NCI-H1105 (cell line): ENCODE data around the gene RNF4.

Experiments used
- DNase-seq: peaks from one replicate; lab custom pipeline; 2025; lab: John Stamatoyannopoulos, UW

The RNF4 gene

DNA sequence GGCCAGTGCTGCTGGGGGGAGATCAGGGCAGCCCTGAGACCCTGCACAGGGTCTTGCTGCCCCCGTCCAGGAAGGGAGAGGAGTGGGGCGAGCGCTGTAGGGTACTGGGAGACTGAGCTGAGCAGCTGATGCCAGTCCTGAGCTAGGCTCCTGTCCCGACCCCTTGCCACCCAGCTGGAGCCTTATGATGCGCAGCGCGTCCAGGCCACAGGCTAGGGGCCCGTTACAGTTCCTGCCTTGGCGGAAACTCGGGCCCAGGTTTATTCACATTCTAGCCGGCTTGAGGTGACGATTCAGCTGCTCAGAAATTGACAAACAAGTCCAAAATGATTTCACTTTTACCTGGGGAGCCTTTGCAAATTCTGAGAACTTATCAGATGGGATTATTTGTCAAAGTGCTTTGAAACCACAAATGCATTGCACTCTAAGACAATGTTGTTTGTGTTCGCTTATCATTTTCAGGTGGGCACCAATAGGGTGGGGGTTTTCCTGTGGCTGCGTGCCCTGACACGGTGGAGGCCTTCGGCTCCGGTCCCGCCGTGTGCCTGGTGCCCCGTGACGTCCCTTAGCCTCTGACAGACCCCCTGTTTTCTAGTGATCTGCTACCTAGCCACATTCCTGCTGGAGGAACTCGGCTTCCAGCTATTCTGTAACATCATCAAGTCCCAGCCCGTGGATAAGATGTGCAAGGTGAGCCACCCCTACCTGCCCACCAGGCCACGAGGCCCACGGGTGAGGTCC is 31.3 kb upstream of the RNF4 start:
- no peak for DNase-seq

DNA sequence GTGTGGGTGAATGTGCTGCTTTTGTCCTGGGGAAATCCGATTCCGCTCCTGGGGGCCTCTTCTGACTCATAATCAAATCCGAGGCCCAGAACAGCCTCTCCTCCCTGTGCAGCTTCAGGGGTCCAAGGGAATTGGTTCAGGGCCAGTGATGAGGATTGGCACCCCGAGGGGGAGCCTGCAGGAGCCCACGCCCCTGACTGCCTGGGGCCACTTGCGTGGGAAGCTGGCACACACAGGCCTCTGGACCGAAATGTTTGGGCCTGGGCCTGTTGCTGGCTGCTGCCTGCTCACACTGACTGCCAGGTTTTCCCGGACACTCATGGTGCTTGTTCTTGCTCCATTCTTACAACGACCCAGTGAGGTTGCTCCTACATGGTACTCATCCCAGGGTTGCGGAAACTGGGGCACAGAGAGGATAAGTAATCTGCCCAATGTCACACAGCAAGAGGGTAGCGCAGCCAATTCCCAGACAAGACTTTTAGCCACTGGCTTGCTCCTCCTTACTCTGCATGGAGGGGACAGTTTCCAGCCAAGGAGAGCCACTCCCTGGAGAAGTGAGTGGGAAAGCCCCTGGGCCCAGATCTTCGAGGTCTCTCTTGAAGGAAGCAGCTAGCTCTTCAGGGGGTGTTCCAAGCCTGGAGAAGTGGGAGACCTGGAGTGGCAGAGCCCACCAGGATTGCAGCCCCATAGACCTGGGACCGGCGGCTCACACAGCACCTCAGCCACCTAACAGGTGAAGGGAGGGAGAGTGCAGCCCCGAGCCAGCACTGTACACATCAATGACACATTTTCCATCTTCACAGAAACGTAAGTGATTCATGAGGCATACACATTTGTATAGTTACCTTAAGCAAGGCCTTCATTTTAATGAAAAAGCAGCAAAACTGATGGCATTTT is 29.8 kb upstream of the RNF4 start:
- no peak for DNase-seq

DNA sequence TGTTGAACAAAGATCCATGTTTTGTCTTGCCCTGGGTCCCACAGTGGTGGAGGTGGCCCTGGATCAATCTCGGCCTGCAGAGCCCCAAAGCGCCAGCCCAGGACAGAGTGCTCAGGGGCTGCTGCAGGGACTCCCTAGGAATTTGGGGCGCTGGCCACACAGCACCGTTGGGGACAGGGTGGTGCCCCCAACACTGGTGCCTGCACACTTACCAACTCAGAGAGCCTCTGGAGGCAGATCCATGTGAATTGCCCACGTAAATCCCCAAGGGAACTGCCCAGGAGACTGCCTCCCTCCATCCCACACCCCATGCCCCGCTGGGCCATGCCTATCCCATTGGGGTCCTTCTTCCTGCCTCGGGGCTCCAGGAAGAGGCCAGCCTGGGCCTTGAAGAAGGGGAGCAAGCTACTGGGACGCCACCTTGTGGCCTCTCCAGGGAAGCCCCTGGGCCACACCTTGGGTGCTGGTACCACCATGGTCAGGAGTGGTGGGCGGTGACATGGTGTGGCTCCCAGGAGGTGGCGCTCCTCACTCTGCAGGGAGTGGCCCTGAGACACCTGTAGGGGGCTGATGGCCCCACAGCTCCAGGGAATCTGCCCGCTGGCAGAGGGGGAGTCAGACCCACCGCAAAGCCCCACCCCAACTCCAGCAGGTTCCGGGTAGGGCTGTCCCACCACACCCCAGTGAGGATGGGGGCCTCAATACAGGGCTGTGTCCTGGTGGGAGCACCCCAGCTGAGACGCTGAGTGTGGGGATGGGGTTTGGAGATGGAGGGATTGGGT is 27.3 kb upstream of the RNF4 start:
- peak; percentile 48 for DNase-seq

DNA sequence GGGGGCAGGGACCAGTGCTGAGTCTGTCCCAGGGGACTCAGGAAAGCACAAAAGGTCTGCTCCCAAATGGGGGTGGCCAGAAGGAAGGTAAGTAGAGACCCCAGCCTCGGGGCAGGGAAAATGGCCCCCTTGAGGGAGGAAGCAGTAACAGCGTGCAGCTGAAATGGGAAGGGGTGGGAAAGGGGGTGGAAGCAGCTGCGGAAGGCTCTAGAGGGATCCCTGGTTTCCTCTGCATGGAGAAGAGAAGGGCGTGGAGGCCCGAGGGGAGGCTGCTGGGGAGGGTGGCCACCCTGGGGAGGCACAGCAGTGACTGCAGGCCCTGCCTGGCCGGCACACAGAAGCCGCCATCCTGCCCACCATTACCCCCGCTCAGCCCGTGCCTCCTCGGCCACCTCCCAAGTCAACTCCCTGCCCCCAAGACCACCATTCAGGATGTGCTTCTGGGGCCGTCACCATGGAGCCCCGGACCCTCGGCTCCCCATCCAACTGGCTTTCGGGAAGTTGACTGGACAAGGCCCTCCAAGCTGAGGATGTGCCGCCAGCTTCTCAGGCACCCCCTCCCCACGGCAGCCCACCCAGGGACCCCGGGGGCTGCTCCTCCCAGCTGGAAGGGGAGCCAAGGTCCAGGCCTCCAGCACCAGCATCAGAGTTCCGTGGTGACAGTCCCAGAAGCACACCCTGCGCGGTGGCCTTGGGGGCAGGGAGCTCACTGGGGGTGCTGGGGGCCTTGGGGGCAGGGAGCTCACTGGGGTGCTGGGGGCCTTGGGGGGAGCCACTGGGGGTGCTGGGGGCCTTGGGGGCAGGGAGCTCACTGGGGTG is 26.5 kb upstream of the RNF4 start:
- no peak for DNase-seq

GRCh38 chr4:2443061-2443730 is 25.7 kb upstream of the RNF4 start:
- no peak for DNase-seq

GRCh38 chr4:2443956-2444740 is 24.8 kb upstream of the RNF4 start:
- no peak for DNase-seq

- DNase-seq = no peak
Measured at GRCh38 chr4:2445130-2445529, 23.8 kb upstream of the RNF4 start.

- no peak for DNase-seq
Measured at GRCh38 chr4:2445571-2445970, 23.3 kb upstream of the RNF4 start.

DNA sequence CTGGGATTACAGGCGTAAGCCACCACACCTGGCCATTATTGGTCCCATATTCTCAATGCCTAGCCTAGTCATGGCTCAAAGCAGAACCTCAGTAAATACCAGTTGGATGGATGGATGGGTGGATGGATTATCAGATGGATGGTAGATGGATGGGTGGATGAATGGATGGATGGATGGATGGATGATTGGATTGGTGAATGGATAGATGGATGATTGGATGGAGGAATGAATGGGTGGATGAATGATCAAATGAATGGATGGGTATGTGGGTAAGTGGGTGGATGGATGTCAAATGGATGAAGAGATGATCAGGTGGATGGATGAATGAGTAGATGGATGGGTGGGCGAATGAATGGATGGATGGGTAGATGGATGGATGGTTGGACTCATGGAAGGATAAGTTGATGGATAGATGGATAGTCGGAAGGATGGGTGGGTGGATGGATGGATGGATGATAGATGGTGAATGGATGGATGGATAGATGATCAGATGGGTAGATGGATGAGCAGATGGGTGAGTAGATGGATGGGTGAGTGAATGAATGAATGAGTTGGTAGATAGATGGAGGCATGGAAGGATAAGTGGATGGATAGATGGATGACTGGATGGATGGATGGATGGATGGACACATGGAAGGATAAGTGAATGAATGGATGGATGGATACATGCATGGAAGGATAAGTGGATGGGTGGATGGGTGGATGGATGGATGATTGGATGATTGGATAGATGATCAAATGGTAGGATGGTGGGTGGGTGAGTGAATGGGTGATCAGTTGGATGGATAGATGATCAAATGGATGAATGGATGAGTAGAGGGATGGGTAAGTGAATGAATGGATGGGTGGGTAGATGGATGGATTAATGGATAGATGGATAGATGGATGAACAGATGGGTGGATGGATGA is 22.0 kb upstream of the RNF4 start:
- no peak for DNase-seq

GRCh38 chr4:2448589-2448988 is 20.3 kb upstream of the RNF4 start:
- no peak for DNase-seq

DNA sequence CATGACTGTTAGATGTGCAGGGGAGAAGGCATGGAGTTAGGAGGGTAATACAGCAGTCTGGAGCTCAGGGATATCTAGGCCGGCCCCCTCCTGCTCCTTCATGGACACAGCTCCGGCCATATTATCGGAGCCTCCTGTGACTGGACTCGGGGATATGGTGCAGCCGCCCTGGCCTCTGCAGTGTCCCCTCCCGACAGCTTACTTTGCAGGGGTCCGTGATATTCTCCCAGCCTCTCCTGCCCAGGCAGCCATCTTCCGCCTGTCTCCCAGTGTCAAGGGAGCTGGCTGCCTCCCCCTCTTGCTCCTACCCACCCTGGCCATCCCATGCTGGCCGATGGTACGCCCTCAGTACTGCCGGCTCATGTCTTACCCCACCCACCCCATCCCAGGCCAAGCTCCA is 19.9 kb upstream of the RNF4 start:
- DNase-seq = no peak

DNA sequence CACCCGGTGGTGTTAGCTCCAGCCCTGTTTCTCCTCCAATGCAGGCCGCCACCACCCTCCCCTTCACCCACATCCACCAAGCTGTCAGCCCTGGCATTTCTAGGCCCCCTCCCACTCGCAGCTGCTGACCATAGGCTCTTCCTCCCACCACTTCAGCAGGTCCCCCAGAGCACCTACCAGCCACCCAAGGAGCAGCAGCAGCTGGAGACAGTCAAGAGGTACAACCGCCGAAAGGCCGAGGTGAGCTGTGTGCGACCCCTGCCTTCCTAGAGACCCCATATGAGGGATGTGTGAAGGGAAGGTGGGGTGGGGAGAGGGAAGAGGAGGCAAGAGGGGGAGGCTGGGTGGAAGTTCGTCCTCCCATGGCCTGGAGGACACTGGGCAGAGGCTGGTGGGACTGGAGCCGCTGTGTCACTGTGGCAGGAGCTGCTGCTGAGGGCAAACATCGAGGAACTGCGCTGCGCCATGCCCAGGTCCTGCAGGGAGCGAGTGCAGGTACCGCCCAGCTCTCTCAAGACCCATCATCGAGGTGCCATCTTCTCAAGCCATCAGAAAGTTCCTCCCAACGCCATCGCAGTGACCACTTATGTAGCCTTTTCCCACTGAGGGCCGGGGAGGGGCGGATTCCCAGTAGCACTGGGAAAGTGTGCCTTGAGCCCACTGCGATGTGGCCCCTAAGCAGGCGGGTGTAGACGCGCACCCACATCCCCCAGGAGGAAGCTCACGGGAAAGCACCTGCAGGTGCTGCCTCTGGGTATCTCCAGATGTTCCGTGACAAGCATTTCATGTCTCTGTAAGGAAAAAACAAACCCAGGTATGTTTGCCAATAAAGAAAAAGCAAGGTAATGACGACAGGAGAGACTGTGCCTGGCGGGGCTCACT is 19.2 kb upstream of the RNF4 start:
- no peak for DNase-seq

DNA sequence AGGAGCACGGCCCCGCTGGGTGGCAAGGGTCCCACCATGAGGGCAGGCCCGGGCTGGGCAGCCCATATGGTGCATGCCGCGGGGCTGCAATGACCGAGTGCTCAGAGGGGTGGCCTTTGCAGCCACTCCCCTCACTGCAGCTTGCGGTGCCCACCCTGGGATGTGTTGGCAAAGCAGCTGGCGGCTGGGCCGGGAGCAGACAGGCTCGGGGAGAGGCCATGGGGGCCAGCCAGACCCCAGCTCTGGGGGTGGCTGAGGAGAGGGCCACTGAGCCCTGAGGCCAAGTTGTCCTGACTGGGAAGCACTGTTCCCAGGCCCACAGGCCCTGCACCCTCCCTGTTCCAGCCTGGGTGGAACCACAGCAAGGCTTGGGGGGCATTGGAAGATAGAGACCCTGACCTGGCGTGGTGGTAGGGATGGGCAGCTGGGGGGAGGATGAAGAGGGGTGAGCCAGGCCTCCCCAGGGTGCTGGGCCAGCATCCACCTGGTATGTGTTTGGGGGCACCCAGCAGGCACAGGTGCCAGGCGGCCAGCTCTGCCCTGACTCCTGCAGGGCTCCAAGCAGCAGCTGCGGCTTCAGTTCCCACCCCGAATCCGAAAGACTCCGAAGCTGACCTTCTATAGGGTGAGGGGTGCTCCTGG is 18.4 kb upstream of the RNF4 start:
- no peak for DNase-seq

DNA sequence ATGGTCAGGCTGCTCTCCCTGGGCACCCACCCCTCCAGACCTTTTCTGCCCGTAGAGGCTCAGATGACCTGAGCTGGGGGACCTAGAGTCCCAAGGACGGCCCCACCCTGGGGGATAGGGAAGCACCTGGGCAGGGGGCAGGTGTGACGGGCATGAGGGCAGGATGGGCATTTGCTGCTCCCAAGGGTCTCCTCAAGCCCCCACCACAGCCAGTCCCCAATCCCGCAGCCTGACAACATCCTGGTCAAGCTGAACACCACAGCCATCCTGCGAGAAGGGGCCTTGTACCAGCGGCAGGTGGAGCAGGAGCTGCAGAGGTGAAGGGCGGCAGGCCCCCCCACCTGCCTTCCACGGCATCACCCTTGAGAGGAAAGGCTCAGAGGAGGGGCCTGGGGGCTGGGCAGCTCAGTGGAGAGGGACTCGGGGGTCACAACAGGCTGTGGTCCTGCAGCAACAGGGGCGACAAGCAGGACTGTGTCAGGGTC is 17.8 kb upstream of the RNF4 start:
- DNase-seq = no peak

DNA sequence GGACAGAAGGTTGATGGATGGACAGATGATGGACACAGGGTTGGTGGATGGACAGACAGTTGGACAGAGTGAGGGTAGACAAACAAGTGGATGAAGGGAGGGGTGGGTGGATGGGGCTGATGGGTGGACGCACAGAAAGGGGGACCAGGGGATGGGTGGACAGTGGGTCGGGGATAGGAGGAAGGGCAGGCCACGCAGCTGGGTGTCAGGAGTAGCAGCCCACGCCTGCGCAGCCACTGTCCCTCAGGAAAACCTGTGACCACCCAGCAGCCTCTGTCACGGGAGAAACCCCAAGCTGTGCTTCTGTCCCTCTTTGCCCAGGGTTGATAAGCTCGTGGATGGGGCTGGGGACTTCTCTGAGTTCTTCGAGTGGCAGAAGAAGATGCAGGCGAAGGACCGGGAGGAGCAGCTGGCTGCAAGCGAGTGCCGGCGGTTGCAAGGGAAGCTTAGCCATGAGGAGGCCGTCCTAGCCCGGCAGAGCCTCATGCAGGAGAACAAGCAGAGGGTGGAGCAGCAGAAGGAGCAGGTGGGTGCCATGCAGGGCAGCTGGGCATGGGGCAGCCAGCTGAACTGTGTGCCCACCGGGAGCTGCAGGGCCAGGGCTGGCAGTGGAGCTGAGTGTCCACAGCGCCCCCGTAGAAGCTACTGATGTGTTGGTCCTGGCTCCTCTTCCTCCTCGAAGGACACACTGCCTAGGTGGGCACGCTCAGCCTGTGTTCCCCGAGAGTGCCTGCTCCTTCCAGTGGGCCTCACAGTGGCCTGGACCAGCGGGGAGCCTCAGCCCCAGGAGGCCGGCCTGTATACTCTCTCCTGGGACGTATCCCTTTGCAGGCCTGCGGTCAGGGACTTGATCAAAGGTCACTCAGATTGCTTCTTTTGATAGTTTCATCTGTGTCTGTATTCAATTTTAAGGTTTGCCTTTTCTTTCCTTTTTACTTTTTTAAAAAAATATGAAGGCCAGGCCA is 16.8 kb upstream of the RNF4 start:
- DNase-seq = no peak
